ENCODE measurements around the gene LCN9.

LCN9 gene

DNA sequence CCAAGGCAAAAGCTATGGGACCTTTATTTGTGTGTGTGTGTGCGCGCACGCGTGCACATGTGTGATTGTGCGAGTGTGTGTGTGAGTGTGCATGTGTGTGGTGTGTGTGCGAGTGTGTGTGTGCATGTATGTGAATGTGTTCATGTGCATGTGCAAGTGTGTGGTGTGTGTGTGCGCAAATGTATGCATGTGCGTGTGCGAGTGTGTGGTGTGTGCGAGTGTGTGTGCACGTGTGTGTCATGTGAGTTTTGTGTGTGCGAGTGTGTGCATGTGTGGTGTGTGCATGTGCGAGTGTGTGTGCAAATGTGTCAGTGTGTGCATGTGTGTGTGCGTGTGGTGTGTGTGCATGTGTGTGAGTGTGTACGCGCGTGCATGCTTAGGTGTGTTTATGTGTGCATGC, 12.7 kb upstream of the LCN9 start:
- TF ChIP-seq, protein P1, sequence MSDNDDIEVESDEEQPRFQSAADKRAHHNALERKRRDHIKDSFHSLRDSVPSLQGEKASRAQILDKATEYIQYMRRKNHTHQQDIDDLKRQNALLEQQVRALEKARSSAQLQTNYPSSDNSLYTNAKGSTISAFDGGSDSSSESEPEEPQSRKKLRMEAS (IDR thresholded peaks at IDR 0.05; ENCODE audit: low read depth, low read length) = no peak
- TF ChIP-seq MYC (IDR thresholded peaks at IDR 0.05; ENCODE audit: low read depth, low read length) (no peak), POLR2A (IDR thresholded peaks at IDR 0.05; ENCODE audit: extremely low read depth, insufficient read length) (no peak)
- TF ChIP-seq, protein P2, sequence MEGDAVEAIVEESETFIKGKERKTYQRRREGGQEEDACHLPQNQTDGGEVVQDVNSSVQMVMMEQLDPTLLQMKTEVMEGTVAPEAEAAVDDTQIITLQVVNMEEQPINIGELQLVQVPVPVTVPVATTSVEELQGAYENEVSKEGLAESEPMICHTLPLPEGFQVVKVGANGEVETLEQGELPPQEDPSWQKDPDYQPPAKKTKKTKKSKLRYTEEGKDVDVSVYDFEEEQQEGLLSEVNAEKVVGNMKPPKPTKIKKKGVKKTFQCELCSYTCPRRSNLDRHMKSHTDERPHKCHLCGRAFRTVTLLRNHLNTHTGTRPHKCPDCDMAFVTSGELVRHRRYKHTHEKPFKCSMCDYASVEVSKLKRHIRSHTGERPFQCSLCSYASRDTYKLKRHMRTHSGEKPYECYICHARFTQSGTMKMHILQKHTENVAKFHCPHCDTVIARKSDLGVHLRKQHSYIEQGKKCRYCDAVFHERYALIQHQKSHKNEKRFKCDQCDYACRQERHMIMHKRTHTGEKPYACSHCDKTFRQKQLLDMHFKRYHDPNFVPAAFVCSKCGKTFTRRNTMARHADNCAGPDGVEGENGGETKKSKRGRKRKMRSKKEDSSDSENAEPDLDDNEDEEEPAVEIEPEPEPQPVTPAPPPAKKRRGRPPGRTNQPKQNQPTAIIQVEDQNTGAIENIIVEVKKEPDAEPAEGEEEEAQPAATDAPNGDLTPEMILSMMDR (IDR thresholded peaks at IDR 0.05; ENCODE audit: low read depth, low read length) = no peak
- H3K4me3 ChIP-seq (ENCODE audit: low read depth, low read length) = no peak overlapping the region
- no peak for DNase-seq (ENCODE audit: low read depth)

DNA sequence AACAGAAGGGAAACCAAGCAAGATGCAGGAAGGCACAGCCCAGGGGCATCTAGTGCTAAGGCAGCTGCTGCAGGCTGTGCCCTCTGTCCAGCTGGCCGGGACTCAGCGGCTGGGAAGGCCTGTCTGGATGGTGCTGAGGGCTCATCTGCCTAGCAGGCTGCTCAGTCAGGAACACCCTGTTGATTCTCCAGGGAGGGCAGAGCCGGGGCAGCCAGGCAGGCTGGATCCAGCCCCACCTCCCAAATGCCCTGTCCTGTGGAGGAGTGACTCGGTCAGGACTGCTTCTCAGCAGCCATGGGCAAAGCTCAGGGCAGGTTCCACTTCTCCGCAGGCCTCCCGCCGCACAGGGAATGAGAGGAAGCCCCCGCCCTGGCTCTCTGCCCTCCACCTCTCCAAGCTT, 7.8 kb upstream of the LCN9 start:
- no peak overlapping the region for H3K4me3 ChIP-seq (ENCODE audit: low read depth, low read length)
- no peak for DNase-seq (ENCODE audit: low read depth)
- TF ChIP-seq, protein P2 (IDR thresholded peaks at IDR 0.05; ENCODE audit: low read depth, low read length) = no peak
- TF ChIP-seq MYC (IDR thresholded peaks at IDR 0.05; ENCODE audit: low read depth, low read length) (no peak), POLR2A (IDR thresholded peaks at IDR 0.05; ENCODE audit: extremely low read depth, insufficient read length) (no peak)
- TF ChIP-seq, protein P1 (IDR thresholded peaks at IDR 0.05; ENCODE audit: low read depth, low read length) = no peak

DNA sequence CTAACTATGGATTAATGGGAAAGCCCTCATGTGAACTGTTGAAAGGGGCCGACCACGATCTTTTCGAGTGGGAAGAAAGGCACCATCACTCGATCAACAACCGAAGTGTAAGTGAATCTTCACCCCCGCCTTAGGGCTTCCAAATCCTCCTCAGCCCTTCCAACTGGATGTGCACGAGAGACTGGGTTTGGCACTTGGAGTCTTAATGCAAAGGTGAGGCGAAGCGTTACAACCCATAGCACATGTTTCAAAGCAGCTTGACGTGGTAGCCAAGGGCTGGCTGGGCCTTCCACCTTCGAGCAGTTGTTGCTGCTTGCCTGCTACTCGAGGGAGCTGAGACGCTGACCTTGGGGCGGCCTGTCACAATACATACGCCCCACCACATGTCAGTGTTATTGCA, 5.7 kb upstream of the LCN9 start:
- H3K4me3 ChIP-seq (ENCODE audit: low read depth, low read length) = no peak overlapping the region
- TF ChIP-seq MYC (IDR thresholded peaks at IDR 0.05; ENCODE audit: low read depth, low read length) = no peak
- TF ChIP-seq, protein P1 (IDR thresholded peaks at IDR 0.05; ENCODE audit: low read depth, low read length) = no peak
- TF ChIP-seq, protein P2 (IDR thresholded peaks at IDR 0.05; ENCODE audit: low read depth, low read length) = no peak
- TF ChIP-seq POLR2A (IDR thresholded peaks at IDR 0.05; ENCODE audit: extremely low read depth, insufficient read length) = no peak
- DNase-seq (ENCODE audit: low read depth) = no peak

DNA sequence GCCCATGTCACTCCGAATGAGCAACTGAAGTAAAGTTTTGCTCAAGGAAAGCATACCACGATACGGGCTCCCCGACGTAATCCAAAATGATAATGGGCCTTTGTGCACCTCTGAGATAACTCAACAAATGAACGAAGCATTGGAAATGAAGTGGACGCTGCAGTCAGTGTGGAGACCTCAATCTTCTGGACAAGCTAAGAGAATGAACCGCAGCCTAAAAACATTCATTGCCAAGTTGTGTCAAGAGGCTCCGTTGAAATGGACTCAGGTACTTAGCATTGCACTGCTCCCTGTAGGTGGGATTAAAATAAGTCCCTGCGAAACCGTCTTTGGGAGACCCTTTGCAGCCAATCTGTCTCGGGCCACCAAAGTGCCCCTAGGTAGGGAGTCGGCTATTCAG, 3.9 kb upstream of the LCN9 start:
- TF ChIP-seq, protein P1 (IDR thresholded peaks at IDR 0.05; ENCODE audit: low read depth, low read length) = no peak
- TF ChIP-seq, protein P2 (IDR thresholded peaks at IDR 0.05; ENCODE audit: low read depth, low read length) = no peak
- no peak for TF ChIP-seq POLR2A (IDR thresholded peaks at IDR 0.05; ENCODE audit: extremely low read depth, insufficient read length)
- TF ChIP-seq MYC (IDR thresholded peaks at IDR 0.05; ENCODE audit: low read depth, low read length) = no peak
- no peak for DNase-seq (ENCODE audit: low read depth)
- H3K4me3 ChIP-seq (ENCODE audit: low read depth, low read length) = no peak overlapping the region

DNA sequence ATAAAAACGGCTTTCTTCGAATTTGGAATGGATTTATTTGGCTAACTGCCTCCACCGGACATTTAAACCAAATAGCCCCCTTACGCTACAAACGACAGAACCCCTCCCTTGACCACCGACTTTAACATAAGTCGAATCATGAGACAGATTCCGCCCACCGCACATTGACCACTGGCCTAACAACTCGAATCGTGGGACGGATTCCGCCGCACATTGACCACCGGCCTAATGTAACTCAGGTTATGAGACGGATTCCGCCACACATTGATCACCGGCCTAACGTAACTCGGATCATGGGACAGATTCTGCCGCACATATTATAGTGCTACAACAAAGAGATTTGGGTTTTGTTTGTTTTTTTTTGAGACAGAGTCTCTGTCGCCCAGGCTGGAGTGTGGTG, 2.7 kb upstream of the LCN9 start:
- H3K4me3 ChIP-seq (ENCODE audit: low read depth, low read length) = no peak overlapping the region
- DNase-seq (ENCODE audit: low read depth) = no peak
- TF ChIP-seq, protein P2 (IDR thresholded peaks at IDR 0.05; ENCODE audit: low read depth, low read length) = no peak
- TF ChIP-seq POLR2A (IDR thresholded peaks at IDR 0.05; ENCODE audit: extremely low read depth, insufficient read length) (no peak), MYC (IDR thresholded peaks at IDR 0.05; ENCODE audit: low read depth, low read length) (no peak)
- TF ChIP-seq, protein P1 (IDR thresholded peaks at IDR 0.05; ENCODE audit: low read depth, low read length) = no peak

All from NB4 (cell line).